Ectodermal cell (in vitro differentiated cells): ENCODE measurements around the gene RHBDF2.
A peak's percentile ranks its signal among the peaks of the same experiment; 100 is the strongest.
"Not testable (repeated sequence)": the region's sequence is repeated elsewhere in the genome, so short reads cannot be mapped to it uniquely, and the experiment has no call there.

Experiments
- H3K27ac ChIP-seq: 2 replicates; pipeline ENCODE4 v1.7.0; 2013; ENCODE audit warnings: mild to moderate bottlenecking, low read depth, low read length; ENCODE audit not compliant: insufficient read depth, poor library complexity, severe bottlenecking
- H3K27me3 ChIP-seq: 2 replicates; pipeline ENCODE4 v1.7.0; 2013; ENCODE audit warnings: mild to moderate bottlenecking, low read length; ENCODE audit not compliant: insufficient read depth, control insufficient read depth, poor library complexity, severe bottlenecking
- H3K36me3 ChIP-seq: one replicate; pipeline ENCODE4 v1.7.0; 2013; ENCODE audit warnings: low read length; ENCODE audit not compliant: control insufficient read depth, insufficient read depth
- H3K4me1 ChIP-seq: one replicate; pipeline ENCODE4 v1.7.0; 2013; ENCODE audit warnings: low read length; ENCODE audit not compliant: control insufficient read depth, insufficient read depth
- H3K4me3 ChIP-seq: 2 replicates; pipeline ENCODE4 v1.7.0; 2013; ENCODE audit warnings: low read depth, low read length, control low read depth; ENCODE audit not compliant: insufficient read depth
- H3K9me3 ChIP-seq: 2 replicates; pipeline ENCODE4 v1.7.0; 2013; ENCODE audit warnings: mild to moderate bottlenecking, low read length, moderate library complexity; ENCODE audit not compliant: control insufficient read depth
- WGBS, 2 experiments: methylation state at CpG; one replicate each; pipeline ENCODE4 v1.1.7; 2013; ENCODE audit warnings: missing lambda C conversion rate in 2 of 2; 5-methylcytosine and 5-hydroxymethylcytosine counted together

RHBDF2 gene

GRCh38 chr17:76523084-76524037, 22.1 kb upstream of the RHBDF2 start:
- Histone ChIP-seq H3K9me3 (no peaks in the 10 kb centered on the region), H3K4me1 (peaks cover 7% of the 10 kb centered on the region), H3K27me3 (peaks cover 13% of the 10 kb centered on the region), H3K36me3 (no peaks in the 10 kb centered on the region), H3K4me3 (no peak overlapping the region), H3K27ac (no peak overlapping the region)
- whole genome bisulfite sequencing, 2 experiments = 23 to 24% methylated on average over 35 of the region's 35 CpGs

- H3K27me3 ChIP-seq = peaks cover 13% of the 10 kb centered on the region
- not testable (repeated sequence) for H3K4me3 ChIP-seq, H3K9me3 ChIP-seq, H3K4me1 ChIP-seq, H3K36me3 ChIP-seq, H3K27ac ChIP-seq
- WGBS, 2 experiments = 91 to 96% methylated on average over 10 of the region's 10 CpGs
Observed at GRCh38 chr17:76521683-76522082, 20.5 kb upstream of the RHBDF2 start.

GRCh38 chr17:76521262-76521661, 20.0 kb upstream of the RHBDF2 start:
- Histone ChIP-seq H3K27ac (no peak overlapping the region), H3K4me3 (no peak overlapping the region), H3K9me3 (no peaks in the 10 kb centered on the region), H3K36me3 (no peaks in the 10 kb centered on the region), H3K27me3 (peaks cover 13% of the 10 kb centered on the region), H3K4me1 (no peaks in the 10 kb centered on the region)
- WGBS, 2 experiments = 88 to 92% methylated on average over 7 of the region's 7 CpGs

GRCh38 chr17:76519048-76519966, 18.1 kb upstream of the RHBDF2 start:
- Histone ChIP-seq H3K27me3 (peaks cover 13% of the 10 kb centered on the region), H3K4me3 (no peak overlapping the region), H3K27ac (peak overlapping the region; percentile 26), H3K4me1 (no peaks in the 10 kb centered on the region), H3K36me3 (no peaks in the 10 kb centered on the region), H3K9me3 (no peaks in the 10 kb centered on the region)
- 72 to 75% methylated on average over 15 of the region's 15 CpGs for WGBS, 2 experiments

- Histone ChIP-seq H3K27me3 (peaks cover 3% of the 10 kb centered on the region), H3K36me3 (no peaks in the 10 kb centered on the region), H3K4me3 (no peak overlapping the region), H3K9me3 (no peaks in the 10 kb centered on the region), H3K4me1 (no peaks in the 10 kb centered on the region), H3K27ac (no peak overlapping the region)
- 92 to 93% methylated on average over 11 of the region's 11 CpGs for WGBS, 2 experiments
Observed at GRCh38 chr17:76517638-76518038, 16.4 kb upstream of the RHBDF2 start.

GRCh38 chr17:76515274-76515949, 14.2 kb upstream of the RHBDF2 start:
- Histone ChIP-seq H3K9me3 (no peaks in the 10 kb centered on the region), H3K36me3 (no peaks in the 10 kb centered on the region), H3K4me3 (no peak overlapping the region), H3K27ac (no peak overlapping the region), H3K4me1 (no peaks in the 10 kb centered on the region), H3K27me3 (no peaks in the 10 kb centered on the region)
- WGBS, 2 experiments = 93% methylated on average over 22 of the region's 22 CpGs

GRCh38 chr17:76514355-76514754, 13.1 kb upstream of the RHBDF2 start:
- not testable (repeated sequence) for H3K4me3 ChIP-seq, H3K27me3 ChIP-seq, H3K36me3 ChIP-seq, H3K4me1 ChIP-seq, H3K9me3 ChIP-seq, H3K27ac ChIP-seq
- WGBS, 2 experiments = 94 to 97% methylated on average over 6 of the region's 6 CpGs

GRCh38 chr17:76513306-76513692, 12.1 kb upstream of the RHBDF2 start:
- no peaks in the 10 kb centered on the region for H3K9me3 ChIP-seq
- no peaks in the 10 kb centered on the region for H3K27me3 ChIP-seq
- no peak overlapping the region for H3K4me3 ChIP-seq
- no peak overlapping the region for H3K27ac ChIP-seq
- H3K36me3 ChIP-seq = no peaks in the 10 kb centered on the region
- 76 to 78% methylated on average over 6 of the region's 6 CpGs for WGBS, 2 experiments
- H3K4me1 ChIP-seq = no peaks in the 10 kb centered on the region

GRCh38 chr17:76512366-76513305, 11.4 kb upstream of the RHBDF2 start:
- Histone ChIP-seq H3K9me3 (no peaks in the 10 kb centered on the region), H3K27me3 (no peaks in the 10 kb centered on the region), H3K4me3 (no peak overlapping the region), H3K27ac (no peak overlapping the region), H3K36me3 (no peaks in the 10 kb centered on the region), H3K4me1 (no peaks in the 10 kb centered on the region)
- 88 to 89% methylated on average over 22 of the region's 22 CpGs for WGBS, 2 experiments
